Heart left ventricle (tissue), 16 donors: ENCODE data around the gene IKZF1. TPM values are rescaled to one million over a fixed set of nuclear protein-coding genes. Genes with fewer than 3 reads are reported as not detected.

Source experiments
- ATAC-seq, 4 donors: fragments of 200-7000 bp; cut with Tn5 transposase; one replicate each; pipeline ENCODE4 v1.9.1; 2020 to 2022; ENCODE audit warnings: moderate library complexity in 4 of 4, mild to moderate bottlenecking in 3 of 4, moderate number of reproducible peaks in 1 of 4
- DNase-seq, 5 donors: peaks; one replicate each; pipeline ENCODE4 v3.0.0-alpha.2; 2020
- H3K27ac ChIP-seq, 12 donors: fragments of 200-600 bp; sonication (generic) in 4 of 12; one replicate each; pipeline versions ENCODE4 v1.5.0 to v1.8.0; 2016 to 2022; ENCODE audit warnings: mild to moderate bottlenecking in 2 of 12
- H3K27me3 ChIP-seq, 9 donors: fragments of 200-600 bp; sonication (generic) in 2 of 9; one replicate each; pipeline versions ENCODE4 v1.5.1 to v1.8.0; 2016 to 2022; ENCODE audit warnings: mild to moderate bottlenecking in 3 of 9
- H3K36me3 ChIP-seq, 9 donors: fragments of 200-600 bp; sonication (generic) in 2 of 9; one replicate each; pipeline versions ENCODE4 v1.5.0 to v1.8.0; 2018 to 2022; ENCODE audit warnings: mild to moderate bottlenecking in 2 of 9
- H3K4me1 ChIP-seq, 12 donors: fragments of 200-600 bp; sonication (generic) in 4 of 12; one replicate each; pipeline versions ENCODE4 v1.5.0 to v1.8.0; 2016 to 2022; ENCODE audit warnings: mild to moderate bottlenecking in 3 of 12
- H3K4me3 ChIP-seq, 12 donors: fragments of 200-600 bp; sonication (generic) in 4 of 12; one replicate each; pipeline versions ENCODE4 v1.5.0 to v1.8.0; 2017 to 2022; ENCODE audit warnings: mild to moderate bottlenecking in 9 of 12, moderate library complexity in 4 of 12
- H3K9me3 ChIP-seq, 12 donors: fragments of 200-600 bp; sonication (generic) in 4 of 12; one replicate each; pipeline versions ENCODE4 v1.5.0 to v1.8.0; 2016 to 2022; ENCODE audit warnings: mild to moderate bottlenecking in 1 of 12
- CTCF ChIP-seq, 12 donors: fragments of 200-600 bp; sonication (generic) in 4 of 12; IDR thresholded peaks; one replicate each; pipeline versions ENCODE4 v1.5.0 to v1.8.0; 2018 to 2022; ENCODE audit warnings: antibody characterized with exemption in 12 of 12, mild to moderate bottlenecking in 5 of 12
- POLR2A ChIP-seq, 2 donors: fragments of 450-650 bp; IDR thresholded peaks; one replicate each; pipeline ENCODE4 v1.6.1; 2017; ENCODE audit warnings: antibody characterized with exemption in 2 of 2, mild to moderate bottlenecking in 2 of 2, moderate library complexity in 2 of 2
- WGBS, 4 donors: extraction: QIAGEN DNeasy Blood & Tissue Kit in 2 of 4; methylation state at CpG; one replicate each; pipeline versions ENCODE4 v1.1.5 to v1.1.7; 2013 to 2018; 5-methylcytosine and 5-hydroxymethylcytosine counted together
- intact Hi-C, 10 donors: fragments of 100-400 bp; cut with DNase I; formaldehyde crosslinking; loops; one replicate each; pipeline versions ENCODE4 v1.11.1 to v1.14.2; 2022
- long read RNA-seq, 3 donors: library from polyadenylated mRNA; unstranded; transcript quantifications; one replicate each; pipeline ENCODE4 v2.0.0, GENCODE V29; 2020 to 2021
- polyA plus RNA-seq, 2 donors: library from polyadenylated mRNA; stranded (reverse); fragments of 200-250 nt; gene quantifications; one replicate each; pipeline ENCODE4 v1.2.3, GENCODE V29; 2013
- total RNA-seq, 9 donors: library from RNA; depleted of rRNA in 2 of 9; stranded (reverse); fragments of >200 nt in 2 of 9; fragmentation: NEBNext Ultra II Directional in 3 of 9; extraction: Animal tissue kit (Norgen Biotek cat#: 25700) in 3 of 9; gene quantifications; one replicate each; pipeline versions ENCODE4 v1.1.0 to v1.2.4, GENCODE V29; 2016 to 2023
- donor health status: ischemic (EF 13 %, LVEDD 7.1; RV severe dilation, severe dysfunction).
- donor health status: healthy with polysubstance abuse.
- donor health status: DM: no; HTN: yes; CAD: no.
- donor health status: DM: no; HTN: no; CAD: no.
- donor health status: ischemic (EF 25% LVEDD 6.9; RV normal size, moderate dysfunction).
- donor health status: ischemic (EF 25% LVEDD 5.7; RV mildly dilated, moderate dysfunction).
- donor health status: healthy.
- donor health status: DM: yes; HTN: yes; CAD: no.
- donor health status: ischemic (EF 35%, LVEDD 5.7; RV mildly dilated, moderate dysfunction).
- donor health status: nonischemic (EF 11% LVEDD 7.7; RV severe dilation, severe dysfunction).
- donor health status: DM: yes; HTN: yes; CAD: no.
- donor health status: PGD.
- donor health status: ischemic (EF 29% LVEDD 5.4; RV normal size, mild dysfunction).
- donor health status: nonischemic (EF 23%, LVEDD 6.1; RV moderate dilation, normal function).

The IKZF1 gene
- total RNA-seq, result 10 to 100 TPM in 2 of 9 donors, 1 to 10 TPM in 6, under 1 TPM in 1; 0.90 to 27.8 (median 3.2) TPM
- under 1 TPM; 0.30 to 0.82 TPM for polyA plus RNA-seq
- long read RNA-seq, donor 1, result 0 reads
- long read RNA-seq, donor 2, result 0 reads
- long read RNA-seq, donor 3, result 0 reads

- DNase-seq (peak; percentile 60 to 88 (median 70)), ATAC-seq (peak in 3 of 4 donors; percentile 66 to 82 (median 69))
- TF ChIP-seq CTCF (IDR thresholded peaks at IDR 0.05) (no peak), POLR2A (IDR thresholded peaks at IDR 0.05) (no peak)
- Histone ChIP-seq H3K27me3 (peaks cover 13 to 62% (median 25%) of the 10 kb centered on the region in 9 donors), H3K9me3 (no peaks in the 10 kb centered on the region), H3K36me3 (no peaks in the 10 kb centered on the region), H3K4me1 (peaks cover 0 to 26% (median 0%) of the 10 kb centered on the region in 12 donors), H3K4me3 (peak within 1 kb of the TSS; percentile 13 to 76 (median 44)), H3K27ac (peak within 1 kb of the TSS in 4 of 12 donors; percentile 17 to 96 (median 51))
- intact Hi-C loops, result loop anchor here in 1 of 10 donors (10.0 kb wide), 1 partner anchor 100 kb away; no protein-coding TSS in a partner anchor
- WGBS, 4 donors, result 0 to 1% (median 1%) methylated on average over 42 to 107 of the region's 107 CpGs
These were observed at the start of gene IKZF1 for GRCh38 chr7:50304129-50304910. TSS of gene IKZF1 (plus strand) at chr7:50304716. CDS start at chr7:50319062, 14,346 bp downstream.

- Histone ChIP-seq H3K4me3 (no peak overlapping the region), H3K27ac (peak overlapping the region in 1 of 12 donors; percentile 67), H3K4me1 (peaks cover 0 to 54% (median 0%) of the 10 kb centered on the region in 12 donors), H3K9me3 (no peaks in the 10 kb centered on the region), H3K36me3 (no peaks in the 10 kb centered on the region), H3K27me3 (peaks cover 0 to 7% (median 0%) of the 10 kb centered on the region in 9 donors)
- no peak for TF ChIP-seq CTCF (IDR thresholded peaks at IDR 0.05)
- no peak for TF ChIP-seq POLR2A (IDR thresholded peaks at IDR 0.05)
- DNase-seq, result no peak
- 78 to 92% (median 85%) methylated on average over 1 of the region's 1 CpG for WGBS, 4 donors
- intact Hi-C loops, result no loop called here
- no peak for ATAC-seq
These were observed 42.9 kb upstream of the IKZF1 start for GRCh38 chr7:50261593-50261992.

GRCh38 chr7:50262446-50262845 lies 42.1 kb upstream of the IKZF1 start:
- peaks cover 0 to 63% (median 0%) of the 10 kb centered on the region in 12 donors for H3K4me1 ChIP-seq
- intact Hi-C loops, result no loop called here
- no peaks in the 10 kb centered on the region for H3K9me3 ChIP-seq
- peaks cover 0 to 7% (median 0%) of the 10 kb centered on the region in 9 donors for H3K27me3 ChIP-seq
- DNase-seq (no peak), ATAC-seq (no peak)
- 81 to 91% (median 86%) methylated on average over 2 of the region's 2 CpGs for WGBS, 4 donors
- H3K36me3 ChIP-seq, result no peaks in the 10 kb centered on the region
- no peak overlapping the region for H3K4me3 ChIP-seq
- H3K27ac ChIP-seq, result peak overlapping the region in 1 of 12 donors; percentile 67
- TF ChIP-seq POLR2A (IDR thresholded peaks at IDR 0.05), result no peak

- 4 to 8% (median 7%) methylated on average over 1 of the region's 1 CpG for WGBS, 4 donors
- DNase-seq (no peak), ATAC-seq (no peak)
- Histone ChIP-seq H3K36me3 (no peaks in the 10 kb centered on the region), H3K27ac (peak overlapping the region in 1 of 12 donors; percentile 67), H3K27me3 (peaks cover 0 to 7% (median 0%) of the 10 kb centered on the region in 9 donors), H3K9me3 (no peaks in the 10 kb centered on the region), H3K4me3 (no peak overlapping the region), H3K4me1 (peaks cover 0 to 70% (median 0%) of the 10 kb centered on the region in 12 donors)
- intact Hi-C loops, result no loop called here
- no peak for TF ChIP-seq CTCF (IDR thresholded peaks at IDR 0.05)
- no peak for TF ChIP-seq POLR2A (IDR thresholded peaks at IDR 0.05)
These were observed 41.4 kb upstream of the IKZF1 start for GRCh38 chr7:50262916-50263690.
